Natural killer cell (primary cell): ENCODE data around the gene S1PR4. TPM values are rescaled to one million over a fixed set of nuclear protein-coding genes. Genes with fewer than 3 reads are reported as not detected.

Experiments used
- ATAC-seq, 3 donors: fragments of 150-1000 bp in 2 of 3; fragments of 200-7000 bp in 1 of 3; cut with Tn5 transposase; 1 replicate in 1 of 3; 2 replicates in 2 of 3; pipeline ENCODE4 v1.10.0; 2021; ENCODE audit warnings: mild to moderate bottlenecking in 2 of 3, moderate library complexity in 2 of 3
- DNase-seq, 2 donors: peaks; one replicate each; pipeline versions ENCODE4 v3.0.0 to v3.0.0-alpha.2; 2013 to 2021; ENCODE audit warnings: mixed read lengths in 1 of 2
- H3K27ac ChIP-seq: one replicate; pipeline ENCODE4 v1.5.1; 2013; ENCODE audit warnings: mild to moderate bottlenecking, low read length
- H3K27me3 ChIP-seq: one replicate; pipeline ENCODE4 v1.6.1; 2013; ENCODE audit warnings: low read length; ENCODE audit not compliant: control insufficient read depth, insufficient read depth
- H3K36me3 ChIP-seq: one replicate; pipeline ENCODE4 v1.6.1; 2013; ENCODE audit warnings: low read length; ENCODE audit not compliant: control insufficient read depth, insufficient read depth
- H3K4me1 ChIP-seq: one replicate; pipeline ENCODE4 v1.6.1; 2013; ENCODE audit warnings: low read length; ENCODE audit not compliant: control insufficient read depth, insufficient read depth
- H3K4me3 ChIP-seq: one replicate; pipeline ENCODE4 v1.5.1; 2013; ENCODE audit warnings: low read length
- H3K9me3 ChIP-seq: one replicate; pipeline ENCODE4 v1.6.1; 2013; ENCODE audit warnings: low read length; ENCODE audit not compliant: control insufficient read depth, insufficient read depth
- H3K27ac Mint-ChIP-seq, 2 donors: one replicate each; pipeline ENCODE4 v1.8.0; 2022; ENCODE audit warnings: mild to moderate bottlenecking in 2 of 2, mixed read lengths in 2 of 2, moderate library complexity in 1 of 2
- H3K27me3 Mint-ChIP-seq, 2 donors: one replicate each; pipeline ENCODE4 v1.8.0; 2022; ENCODE audit warnings: low read depth in 2 of 2, mixed read lengths in 2 of 2
- H3K36me3 Mint-ChIP-seq: one replicate; pipeline ENCODE4 v1.8.0; 2022; ENCODE audit warnings: mixed read lengths
- H3K4me1 Mint-ChIP-seq, 2 donors: one replicate each; pipeline ENCODE4 v1.8.0; 2022; ENCODE audit warnings: mixed read lengths in 2 of 2
- H3K4me3 Mint-ChIP-seq: one replicate; pipeline ENCODE4 v1.8.0; 2022; ENCODE audit warnings: mild to moderate bottlenecking, moderate library complexity, mixed read lengths
- H3K9me3 Mint-ChIP-seq, 2 donors: one replicate each; pipeline ENCODE4 v1.8.0; 2022; ENCODE audit warnings: mixed read lengths in 2 of 2
- CTCF ChIP-seq: fragments of 200-600 bp; IDR thresholded peaks from one replicate; pipeline ENCODE4 v1.8.0; 2022; ENCODE audit warnings: antibody characterized with exemption
- WGBS: methylation state at CpG from one replicate; pipeline ENCODE4 v1.1.7; 2013; ENCODE audit warnings: missing lambda C conversion rate; ENCODE audit not compliant: insufficient coverage; 5-methylcytosine and 5-hydroxymethylcytosine counted together
- intact Hi-C: fragments of 100-400 bp; cut with micrococcal nuclease; formaldehyde crosslinking; loops from one replicate; pipeline ENCODE4 v1.14.2; 2022
- total RNA-seq, 4 donors: library from RNA; stranded (reverse); fragments of 120-200 nt in 1 of 4; gene quantifications; one replicate each; pipeline versions ENCODE4 v1.2.3 to v1.2.4, GENCODE V29; 2013 to 2022

S1PR4 gene
- total RNA-seq, 3 donors from 2014 or later (not counting 1 experiment from before 2014, with no cell fraction given) = 37.1 to 60.4 (median 51.7) TPM

GRCh38 chr19:3146677-3147100 lies 31.9 kb upstream of the S1PR4 start:
- Mint-ChIP-seq H3K4me3 (no peak overlapping the region), H3K9me3 (no peaks in the 10 kb centered on the region), H3K4me1 (peaks cover 0 to 4% of the 10 kb centered on the region in 2 donors), H3K27ac (no peak overlapping the region), H3K36me3 (no peaks in the 10 kb centered on the region), H3K27me3 (no peaks in the 10 kb centered on the region)
- H3K4me3 ChIP-seq = no peak overlapping the region
- no peaks in the 10 kb centered on the region for H3K27me3 ChIP-seq
- 67% methylated on average over 5 of the region's 5 CpGs for WGBS
- no peaks in the 10 kb centered on the region for H3K9me3 ChIP-seq
- H3K36me3 ChIP-seq = no peaks in the 10 kb centered on the region
- ATAC-seq = peak; percentile 53 to 80 (median 68)
- peak; percentile 78 for TF ChIP-seq CTCF
- no peak overlapping the region for H3K27ac ChIP-seq
- peaks cover 17% of the 10 kb centered on the region for H3K4me1 ChIP-seq
- DNase-seq = peak; percentile 57 to 75
- intact Hi-C loops = no loop called here

- Mint-ChIP-seq H3K36me3 (no peaks in the 10 kb centered on the region), H3K4me1 (peaks cover 0 to 4% of the 10 kb centered on the region in 2 donors), H3K27me3 (no peaks in the 10 kb centered on the region), H3K4me3 (no peak overlapping the region), H3K9me3 (no peaks in the 10 kb centered on the region), H3K27ac (no peak overlapping the region)
- intact Hi-C loops = no loop called here
- 97% methylated on average over 20 of the region's 20 CpGs for WGBS
- no peaks in the 10 kb centered on the region for H3K36me3 ChIP-seq
- no peak for ATAC-seq
- no peak overlapping the region for H3K27ac ChIP-seq
- no peak for TF ChIP-seq CTCF
- H3K4me3 ChIP-seq = no peak overlapping the region
- H3K27me3 ChIP-seq = no peaks in the 10 kb centered on the region
- DNase-seq = no peak
- H3K4me1 ChIP-seq = peaks cover 8% of the 10 kb centered on the region
- no peaks in the 10 kb centered on the region for H3K9me3 ChIP-seq
Observed at GRCh38 chr19:3148503-3148902, 30.1 kb upstream of the S1PR4 start.

GRCh38 chr19:3149089-3149488 lies 29.5 kb upstream of the S1PR4 start:
- Histone ChIP-seq H3K9me3 (no peaks in the 10 kb centered on the region), H3K36me3 (no peaks in the 10 kb centered on the region), H3K4me1 (peaks cover 8% of the 10 kb centered on the region), H3K4me3 (no peak overlapping the region), H3K27ac (no peak overlapping the region), H3K27me3 (no peaks in the 10 kb centered on the region)
- TF ChIP-seq CTCF = no peak
- Mint-ChIP-seq H3K4me1 (peaks cover 0 to 4% of the 10 kb centered on the region in 2 donors), H3K36me3 (no peaks in the 10 kb centered on the region), H3K4me3 (no peak overlapping the region), H3K27me3 (no peaks in the 10 kb centered on the region), H3K9me3 (no peaks in the 10 kb centered on the region), H3K27ac (no peak overlapping the region)
- intact Hi-C loops = no loop called here
- ATAC-seq = no peak
- 96% methylated on average over 6 of the region's 6 CpGs for WGBS
- DNase-seq = no peak
